Activated CD8-positive, alpha-beta memory T cell treated with anti-CD3 and anti-CD28 coated beads, Interleukin-2, amount 50 U/mL, for 1 hour (primary cell): Measurements from ENCODE around the gene TMEM132A.

Source experiments
- DNase-seq: peaks from one replicate; pipeline ENCODE4 v3.0.0-alpha.2; 2020; ENCODE audit errors: extremely low read depth

TMEM132A gene

GRCh38 chr11:60923326-60923725 is 934 bp upstream of the TMEM132A start:
- no peak for DNase-seq

- DNase-seq = no peak
These were observed 505 bp upstream of the TMEM132A start for GRCh38 chr11:60923800-60924109.

DNA sequence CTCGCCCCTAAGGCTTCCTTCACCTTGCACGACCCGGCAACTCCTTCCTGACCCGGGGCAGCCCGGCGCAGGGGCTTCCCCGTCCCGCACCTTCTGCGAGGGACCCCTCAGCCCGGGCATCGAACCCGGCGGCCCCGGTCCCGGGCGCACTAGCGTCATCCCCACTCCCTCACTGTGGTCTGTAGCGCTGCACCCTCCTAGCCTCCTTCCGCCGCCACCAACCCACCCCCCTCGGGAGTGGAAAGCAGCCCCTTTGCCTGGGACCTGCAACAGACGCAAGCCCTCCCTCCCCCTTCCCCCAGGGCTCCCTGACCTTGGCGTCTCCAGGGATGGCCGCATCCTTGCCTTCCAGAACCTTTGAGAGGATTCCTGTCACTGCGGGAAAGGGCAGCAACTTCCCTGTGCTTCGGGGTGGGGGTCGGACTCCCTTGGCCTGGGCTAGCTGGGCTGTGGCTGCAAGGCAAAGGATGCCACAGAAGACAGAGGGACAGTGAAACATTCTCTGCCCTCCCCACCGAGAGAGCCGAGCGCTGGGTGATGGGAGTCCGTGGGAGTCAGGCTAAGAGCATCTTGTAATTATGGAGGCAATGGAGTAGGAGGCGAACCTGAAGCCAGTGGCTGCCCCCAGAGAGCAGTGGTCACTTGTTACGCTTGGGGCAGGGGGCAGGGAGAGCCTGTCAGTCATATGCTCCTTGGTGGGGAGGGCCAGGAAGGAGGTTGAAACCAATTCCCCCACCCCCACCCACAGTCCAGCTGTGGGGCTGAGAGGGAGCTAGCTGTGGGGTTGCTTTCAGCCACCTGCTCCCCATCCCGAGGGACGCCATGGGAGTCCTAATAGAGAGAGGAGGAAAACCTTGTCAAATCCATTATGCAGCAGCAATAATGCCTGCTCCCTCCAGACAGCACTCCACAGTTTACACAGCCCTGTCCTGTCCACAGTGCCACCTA is 920 bp downstream of the TMEM132A start:
- DNase-seq = no peak

DNA sequence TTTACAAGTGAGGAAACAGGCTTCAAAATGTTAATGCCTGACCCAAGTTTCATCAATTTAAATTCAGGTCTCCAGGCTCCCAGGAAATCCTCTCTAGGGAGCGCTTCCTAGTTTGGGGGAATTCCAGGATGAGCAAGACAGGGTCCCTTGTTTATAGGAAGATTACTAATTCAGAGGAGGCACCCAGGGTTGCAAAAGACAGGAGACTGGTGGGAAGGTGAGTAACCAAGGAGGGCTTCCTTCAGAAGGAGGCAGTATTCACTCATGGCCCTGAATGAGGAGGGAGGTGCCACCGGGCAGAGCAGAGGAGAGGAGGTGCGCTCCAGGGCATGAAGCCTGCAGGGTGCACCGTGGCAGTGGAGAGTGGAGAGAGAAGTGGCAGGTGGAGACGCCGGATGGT is 1.6 kb downstream of the TMEM132A start:
- no peak for DNase-seq

DNA sequence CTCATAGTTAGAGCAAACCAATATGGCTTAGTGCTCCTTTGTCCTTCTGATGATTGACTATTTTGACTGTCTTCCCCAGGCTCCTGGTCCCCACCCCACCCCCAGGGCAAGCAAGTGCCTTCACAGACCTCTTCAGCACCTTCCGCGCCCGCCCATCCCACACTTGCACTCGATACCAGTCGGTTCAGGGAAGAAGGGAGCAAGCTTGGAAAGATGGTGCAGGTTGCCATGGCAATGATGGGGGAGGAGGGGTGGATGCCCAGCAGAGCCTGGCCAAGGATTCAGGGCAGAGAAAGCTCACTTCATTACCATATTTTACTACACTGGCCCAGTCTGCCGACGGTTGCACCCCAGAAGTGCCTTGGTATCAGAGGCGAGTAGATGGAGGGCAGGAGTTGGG is 2.2 kb downstream of the TMEM132A start:
- no peak for DNase-seq

DNA sequence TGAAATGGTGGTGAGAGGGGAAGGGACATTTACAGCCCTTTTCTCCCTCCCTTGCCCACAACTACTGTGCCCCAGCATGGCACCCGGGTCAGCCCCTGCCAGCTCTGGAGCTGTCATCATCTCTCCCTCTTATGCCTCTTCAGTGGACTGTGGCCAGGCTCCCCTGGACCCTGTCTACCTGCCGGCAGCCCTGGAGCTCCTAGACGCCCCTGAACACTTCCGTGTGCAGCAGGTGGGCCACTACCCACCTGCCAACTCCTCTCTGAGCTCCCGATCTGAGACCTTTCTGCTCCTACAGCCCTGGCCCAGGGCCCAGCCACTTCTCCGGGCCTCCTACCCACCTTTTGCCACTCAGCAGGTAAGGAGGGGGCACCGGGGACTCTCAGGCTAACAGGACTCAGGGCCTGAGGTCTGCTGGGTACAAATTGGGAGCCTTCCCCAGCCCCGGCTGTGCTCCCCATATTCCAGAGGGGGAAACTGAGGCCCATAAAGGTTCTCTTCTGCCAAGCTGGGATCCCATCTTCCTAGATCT is 2.9 kb downstream of the TMEM132A start:
- no peak for DNase-seq

DNA sequence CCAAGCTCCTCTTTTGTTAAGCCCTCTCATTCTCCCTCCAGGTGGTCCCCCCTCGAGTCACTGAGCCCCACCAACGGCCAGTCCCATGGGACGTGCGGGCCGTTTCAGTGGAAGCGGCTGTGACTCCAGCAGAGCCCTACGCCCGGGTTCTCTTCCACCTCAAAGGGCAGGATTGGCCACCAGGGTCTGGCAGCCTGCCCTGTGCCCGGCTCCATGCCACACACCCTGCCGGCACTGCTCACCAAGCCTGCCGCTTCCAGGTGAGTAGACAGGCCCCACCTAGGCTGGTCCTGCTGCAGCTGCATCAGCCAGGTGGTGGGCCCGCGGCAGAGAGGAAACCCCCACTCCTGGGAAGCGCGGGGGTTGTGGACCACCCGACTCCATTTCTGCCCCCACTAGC is 3.3 kb downstream of the TMEM132A start:
- no peak for DNase-seq

DNA sequence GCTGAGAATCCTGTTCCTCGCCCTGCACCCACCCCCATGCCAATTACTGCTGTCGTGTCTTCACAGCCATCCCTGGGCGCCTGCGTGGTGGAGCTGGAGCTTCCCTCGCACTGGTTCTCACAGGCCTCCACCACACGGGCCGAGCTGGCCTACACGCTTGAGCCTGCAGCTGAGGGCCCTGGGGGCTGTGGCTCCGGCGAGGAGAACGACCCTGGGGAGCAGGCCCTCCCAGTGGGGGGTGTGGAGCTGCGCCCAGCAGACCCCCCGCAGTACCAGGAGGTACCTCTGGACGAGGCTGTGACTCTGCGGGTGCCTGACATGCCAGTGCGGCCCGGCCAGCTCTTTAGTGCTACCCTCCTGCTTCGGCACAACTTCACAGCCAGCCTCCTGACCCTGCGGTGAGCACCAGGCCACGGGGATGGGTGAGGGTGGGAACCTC is 4.3 kb downstream of the TMEM132A start:
- DNase-seq = no peak

GRCh38 chr11:60929764-60930163 is 5.5 kb downstream of the TMEM132A start:
- no peak for DNase-seq

DNA sequence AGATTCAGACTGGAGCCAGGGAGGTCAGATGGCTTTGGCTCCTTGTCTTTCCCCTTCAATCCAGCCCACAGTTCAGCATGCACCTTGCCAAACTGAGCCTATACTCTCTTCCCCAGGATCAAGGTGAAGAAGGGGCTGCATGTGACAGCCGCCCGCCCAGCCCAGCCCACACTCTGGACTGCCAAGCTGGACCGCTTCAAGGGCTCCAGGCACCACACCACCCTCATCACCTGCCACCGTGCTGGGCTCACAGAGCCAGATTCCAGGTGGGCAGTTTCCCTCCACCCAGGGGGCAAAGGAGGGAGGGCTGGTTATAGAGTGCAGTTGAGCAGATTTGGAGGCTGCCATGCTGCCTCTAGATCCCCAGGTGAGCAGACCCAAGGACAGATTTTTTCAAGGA is 6.1 kb downstream of the TMEM132A start:
- DNase-seq = no peak

GRCh38 chr11:60931917-60932316 is 7.7 kb downstream of the TMEM132A start:
- no peak for DNase-seq

DNA sequence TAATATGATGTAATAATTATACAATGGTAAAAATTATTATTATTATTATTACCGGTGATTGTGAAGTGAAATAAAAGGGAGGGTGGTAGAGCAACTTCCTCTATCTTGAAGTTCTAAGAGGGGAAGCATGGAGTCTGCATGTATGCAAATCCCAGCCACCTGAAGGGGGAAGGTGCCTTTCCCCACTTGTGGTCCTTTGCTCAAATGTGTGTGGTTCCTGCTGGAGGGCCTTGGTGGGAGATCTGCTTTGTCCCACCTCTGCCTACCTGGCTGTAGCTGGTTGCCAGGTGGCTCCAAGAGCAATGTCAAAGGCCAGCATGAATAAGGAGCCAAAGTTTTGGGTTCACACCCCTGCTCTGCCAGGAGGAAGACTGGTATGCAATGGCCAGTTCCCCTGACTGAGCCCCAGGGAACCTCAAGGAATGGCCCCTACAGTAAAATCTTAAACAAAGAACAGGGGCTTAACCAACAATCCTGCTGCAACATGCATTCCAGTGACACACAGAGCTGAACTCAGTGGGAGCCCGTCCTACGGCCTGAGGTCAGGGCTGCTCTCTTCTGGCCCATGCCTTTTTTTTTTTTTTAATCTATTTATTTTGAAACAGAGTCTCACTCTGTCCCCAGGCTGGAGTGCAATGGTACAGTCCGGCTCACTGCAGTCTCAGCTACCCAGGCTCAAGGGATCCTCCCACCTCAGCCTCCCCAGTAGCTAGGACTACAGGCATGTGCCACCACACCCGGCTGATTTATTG is 8.5 kb downstream of the TMEM132A start:
- no peak for DNase-seq

GRCh38 chr11:60933416-60934123 is 9.3 kb downstream of the TMEM132A start:
- DNase-seq = no peak

DNA sequence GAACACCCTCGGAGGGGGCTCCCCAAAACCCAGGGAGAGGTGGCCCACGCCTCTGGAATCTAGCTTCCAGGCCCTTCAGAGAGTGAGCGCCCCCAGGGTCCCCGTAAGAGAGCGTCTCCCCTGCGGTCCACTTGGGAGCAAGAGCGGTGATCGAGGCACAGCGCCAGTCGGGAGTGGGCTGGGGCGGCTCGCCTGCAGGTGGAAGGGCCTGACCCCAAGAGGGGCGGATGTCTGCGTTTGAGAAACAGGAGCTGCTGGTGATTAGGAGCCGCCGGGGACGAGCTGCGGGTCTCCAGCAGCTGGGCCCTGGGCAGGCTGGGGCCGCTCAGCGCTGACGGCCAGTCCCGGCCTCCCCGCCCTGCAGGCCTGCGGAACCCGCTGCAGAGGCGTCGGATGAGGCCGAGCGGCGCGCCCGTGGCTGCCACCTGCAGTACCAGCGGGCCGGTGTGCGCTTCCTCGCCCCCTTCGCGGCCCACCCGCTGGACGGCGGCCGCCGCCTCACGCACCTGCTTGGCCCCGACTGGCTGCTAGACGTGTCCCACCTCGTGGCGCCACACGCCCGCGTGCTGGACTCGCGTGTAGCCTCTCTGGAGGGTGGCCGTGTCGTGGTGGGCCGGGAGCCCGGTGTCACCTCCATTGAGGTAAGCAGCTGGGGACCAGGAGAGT is 10.0 kb downstream of the TMEM132A start:
- DNase-seq = no peak

- no peak for DNase-seq
These were observed 10.7 kb downstream of the TMEM132A start for GRCh38 chr11:60934790-60935605.

DNA sequence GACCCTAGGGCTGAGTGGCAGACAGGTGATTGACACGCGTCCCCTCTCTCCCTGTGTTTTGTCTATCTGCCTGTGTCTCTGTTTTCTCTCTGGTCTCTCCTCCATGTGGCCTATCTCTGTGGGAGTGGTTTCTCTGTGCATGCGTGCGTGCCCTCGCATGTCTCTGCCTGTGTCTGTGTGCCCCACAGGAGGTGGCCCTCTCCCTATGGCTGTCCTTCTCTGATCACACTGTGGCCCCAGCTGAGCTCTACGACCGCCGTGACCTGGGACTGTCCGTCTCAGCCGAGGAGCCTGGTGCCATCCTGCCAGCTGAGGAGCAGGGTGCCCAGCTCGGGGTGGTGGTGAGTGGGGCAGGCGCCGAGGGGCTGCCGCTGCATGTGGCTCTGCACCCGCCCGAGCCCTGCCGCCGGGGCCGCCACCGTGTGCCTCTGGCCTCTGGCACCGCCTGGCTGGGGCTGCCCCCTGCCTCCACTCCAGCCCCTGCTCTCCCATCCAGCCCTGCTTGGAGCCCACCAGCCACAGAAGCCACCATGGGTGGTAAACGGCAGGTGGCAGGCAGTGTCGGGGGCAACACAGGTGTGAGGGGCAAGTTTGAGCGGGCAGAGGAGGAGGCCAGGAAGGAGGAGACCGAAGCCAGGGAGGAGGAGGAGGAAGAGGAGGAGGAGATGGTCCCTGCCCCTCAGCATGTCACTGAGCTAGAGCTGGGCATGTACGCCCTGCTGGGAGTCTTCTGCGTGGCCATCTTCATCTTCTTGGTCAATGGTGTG is 11.6 kb downstream of the TMEM132A start:
- no peak for DNase-seq

DNA sequence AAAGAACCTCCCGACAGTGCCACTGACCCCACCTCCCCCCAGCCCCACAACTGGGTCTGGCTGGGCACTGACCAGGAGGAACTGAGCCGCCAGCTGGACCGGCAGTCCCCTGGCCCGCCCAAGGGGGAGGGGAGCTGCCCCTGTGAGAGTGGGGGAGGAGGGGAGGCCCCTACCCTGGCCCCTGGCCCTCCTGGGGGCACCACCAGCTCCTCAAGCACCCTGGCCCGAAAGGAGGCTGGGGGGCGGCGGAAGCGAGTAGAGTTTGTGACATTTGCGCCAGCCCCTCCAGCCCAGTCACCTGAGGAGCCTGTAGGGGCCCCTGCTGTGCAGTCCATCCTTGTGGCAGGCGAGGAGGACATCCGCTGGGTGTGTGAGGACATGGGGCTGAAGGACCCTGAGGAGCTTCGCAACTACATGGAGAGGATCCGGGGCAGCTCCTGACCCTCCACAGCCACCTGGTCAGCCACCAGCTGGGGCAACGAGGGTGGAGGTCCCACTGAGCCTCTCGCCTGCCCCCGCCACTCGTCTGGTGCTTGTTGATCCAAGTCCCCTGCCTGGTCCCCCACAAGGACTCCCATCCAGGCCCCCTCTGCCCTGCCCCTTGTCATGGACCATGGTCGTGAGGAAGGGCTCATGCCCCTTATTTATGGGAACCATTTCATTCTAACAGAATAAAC is 12.3 kb downstream of the TMEM132A start:
- no peak for DNase-seq

GRCh38 chr11:60937144-60937527 is 12.9 kb downstream of the TMEM132A start:
- no peak for DNase-seq

- DNase-seq = no peak
These were observed 13.6 kb downstream of the TMEM132A start for GRCh38 chr11:60937811-60938210.
